SK-N-SH (cell line): ENCODE measurements around the gene PBX3. TPM values are rescaled to one million over a fixed set of nuclear protein-coding genes. Genes with fewer than 3 reads are reported as not detected.

Experiments
- CTCF ChIA-PET: fragments of 300-600, 350-600 bp; formaldehyde crosslinking; extraction: SDS; loops from one replicate; lab custom pipeline; 2021; lab: Yijun Ruan, JAX
- POLR2A ChIA-PET: fragments of 350-600 bp; sonication (Branson Sonifier 250); formaldehyde crosslinking; extraction: SDS; loops from one replicate; lab custom pipeline; 2020; ENCODE audit warnings: antibody characterized with exemption, inconsistent platforms; lab: Yijun Ruan, JAX
- DNase-seq: peaks from one replicate; pipeline ENCODE4 v3.0.0; 2012
- H2AFZ ChIP-seq: fragments of 200-600 bp; sonication (generic); 2 replicates; pipeline ENCODE4 v1.8.1; 2016; ENCODE audit warnings: antibody characterized with exemption, mild to moderate bottlenecking, low read depth
- H3F3A ChIP-seq: fragments of 200-600 bp; sonication (generic); replicated peaks from 2 replicates; pipeline ENCODE3; 2016; ENCODE audit warnings: antibody characterized with exemption, mild to moderate bottlenecking; ENCODE audit not compliant: insufficient read depth
- H3K27ac ChIP-seq, 2 experiments: fragments of 200-500 bp in 1 of 2; fragments of 200-600 bp in 1 of 2; sonication (Bioruptor generic) in 1 of 2; sonication (generic), shearing (Covaris generic) in 1 of 2; 2 replicates each; pipeline versions ENCODE4 v1.5.1 to v1.6.1; 2014 to 2016; ENCODE audit warnings: low read depth in 2 of 2, inconsistent platforms in 1 of 2, low read length in 1 of 2, mild to moderate bottlenecking in 1 of 2, mixed read lengths in 1 of 2
- H3K27me3 ChIP-seq: fragments of 200-600 bp; sonication (generic), shearing (Covaris generic); 2 replicates; pipeline ENCODE4 v1.6.1; 2016; ENCODE audit warnings: mixed run types; ENCODE audit not compliant: insufficient read depth
- H3K36me3 ChIP-seq, 2 experiments: fragments of 200-500 bp in 1 of 2; fragments of 200-600 bp in 1 of 2; sonication (Bioruptor generic) in 1 of 2; sonication (generic) in 1 of 2; replicated peaks in 1 of 2; 2 replicates each; pipeline versions ENCODE3 to v1.5.1; 2014 to 2016; ENCODE audit warnings: low read length in 1 of 2, mild to moderate bottlenecking in 1 of 2; ENCODE audit not compliant: insufficient read depth in 2 of 2, control insufficient read depth in 1 of 2
- H3K4me1 ChIP-seq, 2 experiments: fragments of 200-500 bp in 1 of 2; fragments of 200-600 bp in 1 of 2; sonication (Bioruptor generic) in 1 of 2; sonication (generic), shearing (Covaris generic) in 1 of 2; 2 replicates each; pipeline versions ENCODE4 v1.5.1 to v1.6.1; 2014 to 2016; ENCODE audit warnings: low read depth in 1 of 2, low read length in 1 of 2, mixed run types in 1 of 2; ENCODE audit not compliant: insufficient read depth in 2 of 2, control insufficient read depth in 1 of 2
- H3K4me2 ChIP-seq: fragments of 200-600 bp; sonication (generic), shearing (Covaris generic); 2 replicates; pipeline ENCODE4 v1.6.1; 2017; ENCODE audit warnings: mixed run types
- H3K4me3 ChIP-seq, 2 experiments: fragments of 200-500 bp in 1 of 2; fragments of 200-600 bp in 1 of 2; sonication (Bioruptor generic) in 1 of 2; sonication (generic), shearing (Covaris generic) in 1 of 2; 2 replicates each; pipeline versions ENCODE4 v1.5.1 to v1.8.1; 2014 to 2016; ENCODE audit warnings: low read depth in 2 of 2, inconsistent platforms in 1 of 2, low read length in 1 of 2, mild to moderate bottlenecking in 1 of 2, mixed read lengths in 1 of 2, moderate library complexity in 1 of 2
- H3K79me2 ChIP-seq: fragments of 200-600 bp; sonication (generic); 2 replicates; pipeline ENCODE4 v1.8.1; 2017; ENCODE audit warnings: mild to moderate bottlenecking; ENCODE audit not compliant: insufficient read depth
- H3K9ac ChIP-seq: fragments of 200-600 bp; sonication (generic); 2 replicates; pipeline ENCODE4 v1.6.1; 2017; ENCODE audit warnings: mixed run types
- H3K9me2 ChIP-seq: fragments of 200-600 bp; sonication (generic); 2 replicates; pipeline ENCODE4 v1.6.1; 2017; ENCODE audit warnings: mixed run types
- H3K9me3 ChIP-seq: fragments of 200-600 bp; sonication (generic); 2 replicates; pipeline ENCODE4 v1.6.1; 2017; ENCODE audit warnings: mixed run types, mild to moderate bottlenecking, moderate library complexity
- H4K20me1 ChIP-seq: fragments of 200-600 bp; sonication (generic); 2 replicates; pipeline ENCODE4 v1.6.1; 2017; ENCODE audit warnings: mild to moderate bottlenecking, mixed run types; ENCODE audit not compliant: insufficient read depth
- CTCF ChIP-seq: fragments of 200-600 bp; sonication (generic); IDR thresholded peaks from 2 replicates; pipeline ENCODE4 v1.6.1; 2017; ENCODE audit warnings: antibody characterized with exemption, mild to moderate bottlenecking, moderate library complexity
- ELF1 ChIP-seq: IDR thresholded peaks from 2 replicates; pipeline ENCODE4 v1.4.0; 2012
- EP300 ChIP-seq, 2 experiments: IDR thresholded peaks; 2 replicates each; pipeline versions ENCODE4 v1.4.0 to v1.6.1; 2012; ENCODE audit warnings: borderline replicate concordance in 1 of 2, low read depth in 1 of 2, low read length in 1 of 2
- FOSL2 ChIP-seq: IDR thresholded peaks from 2 replicates; pipeline ENCODE4 v1.4.0; 2012; ENCODE audit warnings: low read depth, mild to moderate bottlenecking, moderate library complexity, borderline replicate concordance
- FOXJ3 ChIP-seq: sonication (generic); formaldehyde crosslinking; IDR thresholded peaks from 2 replicates; pipeline ENCODE4 v1.5.1; 2020; ENCODE audit warnings: mild to moderate bottlenecking, missing genetic modification reagents
- GABPA ChIP-seq: IDR thresholded peaks from 2 replicates; pipeline ENCODE4 v1.4.0; 2012; ENCODE audit warnings: low read depth, mild to moderate bottlenecking
- GATA2 ChIP-seq: sonication (generic); formaldehyde crosslinking; IDR thresholded peaks from 2 replicates; pipeline ENCODE4 v1.5.0; 2020; ENCODE audit warnings: mild to moderate bottlenecking, missing genetic modification reagents
- MAX ChIP-seq: IDR thresholded peaks from 2 replicates; pipeline ENCODE4 v1.4.0; 2012; ENCODE audit warnings: low read depth
- MEF2A ChIP-seq: IDR thresholded peaks from 2 replicates; pipeline ENCODE4 v1.4.0; 2012; ENCODE audit warnings: low read depth, borderline replicate concordance
- NFIC ChIP-seq: IDR thresholded peaks from 2 replicates; pipeline ENCODE4 v1.4.0; 2012; ENCODE audit warnings: borderline replicate concordance
- RAD21 ChIP-seq: IDR thresholded peaks from 2 replicates; pipeline ENCODE4 v1.6.1; 2012; ENCODE audit warnings: mild to moderate bottlenecking, low read length
- REST ChIP-seq: IDR thresholded peaks from 2 replicates; pipeline ENCODE4 v1.6.1; 2012; ENCODE audit warnings: mild to moderate bottlenecking, low read depth, low read length, moderate library complexity
- SIN3A ChIP-seq: IDR thresholded peaks from 2 replicates; pipeline ENCODE4 v1.6.1; 2012; ENCODE audit warnings: low read depth, mild to moderate bottlenecking, low read length, moderate library complexity, borderline replicate concordance
- SMC3 ChIP-seq: IDR thresholded peaks from 2 replicates; pipeline ENCODE4 v1.6.1; 2012; ENCODE audit warnings: low read depth, low read length, improper control_type of control experiment
- TEAD4 ChIP-seq: IDR thresholded peaks from 2 replicates; pipeline ENCODE4 v1.4.0; 2012; ENCODE audit warnings: mild to moderate bottlenecking, borderline replicate concordance; ENCODE audit not compliant: insufficient read depth
- USF2 ChIP-seq: fragments of 150-350 bp; IDR thresholded peaks from 2 replicates; pipeline ENCODE4 v1.6.1; 2017; ENCODE audit warnings: antibody characterized with exemption, low read length, low read depth, borderline replicate concordance
- YY1 ChIP-seq: IDR thresholded peaks from 2 replicates; pipeline ENCODE4 v1.4.0; 2012; ENCODE audit warnings: low read depth, mild to moderate bottlenecking
- WGBS: methylation state at CpG from one replicate; pipeline ENCODE4 v1.1.6; 2017; ENCODE audit warnings: low lambda C conversion rate; 5-methylcytosine and 5-hydroxymethylcytosine counted together
- polyA plus RNA-seq, 3 experiments: library from polyadenylated mRNA; depleted of rRNA; stranded (reverse); fragments of >200 nt; gene quantifications; 2 replicates each; pipeline ENCODE4 v1.2.3, GENCODE V29; 2012

Gene PBX3
- polyA plus RNA-seq, 1 of the 3 experiments (the other 2 are of a cell fraction) = 73.0 TPM

GRCh38 chr9:125707472-125707804 is 39.7 kb upstream of the PBX3 start (continued):
- TF ChIP-seq MAX (no peak), RAD21 (no peak)

GRCh38 chr9:125726456-125727132 is 20.6 kb upstream of the PBX3 start:
- POLR2A ChIA-PET = no interaction called here

GRCh38 chr9:125730168-125730567 is 17.0 kb upstream of the PBX3 start:
- Histone ChIP-seq H3F3A (no peaks in the 10 kb centered on the region), H3K9me2 (no peaks in the 10 kb centered on the region), H3K4me3 (no peak overlapping the region), H4K20me1 (no peaks in the 10 kb centered on the region), H3K9ac (no peak overlapping the region), H3K36me3 (no peaks in the 10 kb centered on the region), H3K27ac (no peak overlapping the region), H3K4me2 (no peak overlapping the region), H3K4me1 (no peaks in the 10 kb centered on the region), H3K27me3 (no peaks in the 10 kb centered on the region), H3K9me3 (no peaks in the 10 kb centered on the region), H3K79me2 (no peaks in the 10 kb centered on the region), H2AFZ (no peak overlapping the region)
- no peak for DNase-seq
- CTCF ChIA-PET = interaction anchor here (1.4 to 1.5 kb wide), 3 partner anchors 9 to 322 kb away, joined by 3 to 5 read pairs (median 4); no protein-coding TSS in a partner anchor
- WGBS = 79% methylated on average over 2 of the region's 2 CpGs
- POLR2A ChIA-PET = interaction anchor here (0.6 to 1.1 kb wide), 2 partner anchors 16 to 26 kb away, joined by 3 read pairs; no protein-coding TSS in a partner anchor
- TF ChIP-seq SIN3A (no peak), EP300 (IDR thresholded peaks at IDR 0.05; ENCODE audit: borderline replicate concordance in 1 of 2, low read depth in 1 of 2, low read length in 1 of 2) (no peak), REST (no peak), GATA2 (CRISPR knock-in tag) (no peak), FOSL2 (no peak), GABPA (no peak), TEAD4 (no peak), YY1 (no peak), NFIC (no peak), SMC3 (no peak), ELF1 (no peak), USF2 (no peak), FOXJ3 (no peak)

More at GRCh38 chr9:125726456-125727132, 20.6 kb upstream of the PBX3 start:
- Histone ChIP-seq H3K9me2 (no peaks in the 10 kb centered on the region), H3K4me2 (no peak overlapping the region), H4K20me1 (no peaks in the 10 kb centered on the region), H3K27me3 (no peaks in the 10 kb centered on the region), H3K36me3 (no peaks in the 10 kb centered on the region), H3F3A (no peaks in the 10 kb centered on the region)
- no peak for DNase-seq
- CTCF ChIA-PET = no interaction called here
- no peak for TF ChIP-seq MEF2A
- TF ChIP-seq CTCF = no peak
- TF ChIP-seq, all 33 proteins: peak for 0
- Histone ChIP-seq H3K4me1 (no peaks in the 10 kb centered on the region), H3K9ac (no peak overlapping the region), H3K4me3 (no peak overlapping the region), H3K27ac (no peak overlapping the region), H3K79me2 (no peaks in the 10 kb centered on the region), H2AFZ (no peak overlapping the region), H3K9me3 (no peaks in the 10 kb centered on the region)
- 90% methylated on average over 13 of the region's 13 CpGs for WGBS
